ENCODE measurements around the gene TMEM132D. TPM values are rescaled to one million over a fixed set of nuclear protein-coding genes. Genes with fewer than 3 reads are reported as not detected.
"Not testable (repeated sequence)": the region's sequence is repeated elsewhere in the genome, so short reads cannot be mapped to it uniquely, and the experiment has no call there.

The TMEM132D gene
- total and polyA plus RNA-seq, 2 donors from 2014 or later, result 0.13 TPM; not detected in 1

DNA sequence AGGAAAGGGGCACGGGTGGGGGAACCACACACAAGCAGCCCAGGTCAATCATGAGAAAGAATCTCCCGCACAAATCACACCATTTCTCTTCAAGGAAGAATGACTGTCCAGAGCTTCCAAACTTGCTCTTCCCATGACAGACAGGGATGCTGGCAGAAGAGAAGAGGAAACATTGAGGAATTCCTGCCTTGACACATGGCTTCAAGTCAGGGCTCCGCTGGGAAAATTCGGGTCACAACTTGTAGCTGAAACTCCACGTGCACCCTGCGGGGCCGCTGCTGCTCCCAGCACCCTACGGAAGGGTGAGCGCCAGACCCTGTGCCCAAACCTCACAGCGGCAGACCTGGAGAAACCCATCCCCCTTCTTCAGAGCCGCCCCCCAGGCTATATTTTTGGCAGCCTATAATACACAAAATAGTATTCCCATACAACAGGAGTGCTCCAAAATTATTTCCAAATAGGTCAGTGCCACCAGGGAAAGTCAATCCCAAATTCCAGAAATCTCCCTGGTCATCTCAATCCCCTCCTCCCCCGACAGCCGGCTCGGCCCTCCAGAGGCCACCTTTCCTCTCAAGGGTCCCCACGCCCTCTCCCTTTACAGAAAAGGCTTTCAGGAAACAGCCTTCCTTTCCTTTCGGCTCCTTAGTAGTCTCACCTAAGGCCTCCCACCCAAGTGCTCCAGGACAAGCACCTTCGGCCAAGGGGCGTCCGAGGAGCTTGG is 1.3 kb downstream of the TMEM132D start:
- DNase-seq, result peak in 1 of 5 donors; percentile 15
- TF ChIP-seq, protein P1, sequence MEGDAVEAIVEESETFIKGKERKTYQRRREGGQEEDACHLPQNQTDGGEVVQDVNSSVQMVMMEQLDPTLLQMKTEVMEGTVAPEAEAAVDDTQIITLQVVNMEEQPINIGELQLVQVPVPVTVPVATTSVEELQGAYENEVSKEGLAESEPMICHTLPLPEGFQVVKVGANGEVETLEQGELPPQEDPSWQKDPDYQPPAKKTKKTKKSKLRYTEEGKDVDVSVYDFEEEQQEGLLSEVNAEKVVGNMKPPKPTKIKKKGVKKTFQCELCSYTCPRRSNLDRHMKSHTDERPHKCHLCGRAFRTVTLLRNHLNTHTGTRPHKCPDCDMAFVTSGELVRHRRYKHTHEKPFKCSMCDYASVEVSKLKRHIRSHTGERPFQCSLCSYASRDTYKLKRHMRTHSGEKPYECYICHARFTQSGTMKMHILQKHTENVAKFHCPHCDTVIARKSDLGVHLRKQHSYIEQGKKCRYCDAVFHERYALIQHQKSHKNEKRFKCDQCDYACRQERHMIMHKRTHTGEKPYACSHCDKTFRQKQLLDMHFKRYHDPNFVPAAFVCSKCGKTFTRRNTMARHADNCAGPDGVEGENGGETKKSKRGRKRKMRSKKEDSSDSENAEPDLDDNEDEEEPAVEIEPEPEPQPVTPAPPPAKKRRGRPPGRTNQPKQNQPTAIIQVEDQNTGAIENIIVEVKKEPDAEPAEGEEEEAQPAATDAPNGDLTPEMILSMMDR (IDR thresholded peaks at IDR 0.05; ENCODE audit: borderline replicate concordance, extremely low read depth, insufficient read depth), result no peak
- Histone ChIP-seq H3K9me3 (ENCODE audit: control insufficient read depth in 2 of 3, insufficient read depth in 1 of 3, low read length in 3 of 3) (no peaks in the 10 kb centered on the region), H3K4me1 (ENCODE audit: control insufficient read depth in 2 of 3, insufficient read depth in 2 of 3, low read depth in 1 of 3, low read length in 3 of 3) (no peaks in the 10 kb centered on the region), H3K27ac (ENCODE audit: low read depth in 2 of 2, low read length in 2 of 2) (no peak overlapping the region), H3K9ac (ENCODE audit: low read length in 3 of 3) (no peak overlapping the region), H3K36me3 (ENCODE audit: control insufficient read depth in 2 of 3, insufficient read depth in 3 of 3, low read length in 3 of 3) (no peaks in the 10 kb centered on the region), H3K27me3 (ENCODE audit: control insufficient read depth, insufficient read depth, low read length) (peaks cover 14% of the 10 kb centered on the region), H3K4me3 (ENCODE audit: low read length in 3 of 3) (no peak overlapping the region)
- intact Hi-C loops (cut with DNase I), result no loop called here
- FAIRE-seq, result no peak

- intact Hi-C loops (cut with DNase I), result no loop called here
- FAIRE-seq, result no peak
- no peaks in the 10 kb centered on the region for H3K4me1 ChIP-seq (ENCODE audit: control insufficient read depth in 2 of 3, insufficient read depth in 2 of 3, low read depth in 1 of 3, low read length in 3 of 3)
- DNase-seq, result no peak
- peaks cover 14% of the 10 kb centered on the region for H3K27me3 ChIP-seq (ENCODE audit: control insufficient read depth, insufficient read depth, low read length)
- H3K36me3 ChIP-seq (ENCODE audit: control insufficient read depth in 2 of 3, insufficient read depth in 3 of 3, low read length in 3 of 3), result no peaks in the 10 kb centered on the region
- H3K9me3 ChIP-seq (ENCODE audit: control insufficient read depth in 2 of 3, insufficient read depth in 1 of 3, low read length in 3 of 3), result no peaks in the 10 kb centered on the region
- no peak overlapping the region for H3K4me3 ChIP-seq (ENCODE audit: low read length in 3 of 3)
- TF ChIP-seq, protein P1 (IDR thresholded peaks at IDR 0.05; ENCODE audit: borderline replicate concordance, extremely low read depth, insufficient read depth), result no peak
- H3K9ac ChIP-seq (ENCODE audit: low read length in 3 of 3), result no peak overlapping the region
- H3K27ac ChIP-seq (ENCODE audit: low read depth in 2 of 2, low read length in 2 of 2), result no peak overlapping the region
Observed at GRCh38 chr12:129901254-129901653, 2.6 kb downstream of the TMEM132D start.

DNA sequence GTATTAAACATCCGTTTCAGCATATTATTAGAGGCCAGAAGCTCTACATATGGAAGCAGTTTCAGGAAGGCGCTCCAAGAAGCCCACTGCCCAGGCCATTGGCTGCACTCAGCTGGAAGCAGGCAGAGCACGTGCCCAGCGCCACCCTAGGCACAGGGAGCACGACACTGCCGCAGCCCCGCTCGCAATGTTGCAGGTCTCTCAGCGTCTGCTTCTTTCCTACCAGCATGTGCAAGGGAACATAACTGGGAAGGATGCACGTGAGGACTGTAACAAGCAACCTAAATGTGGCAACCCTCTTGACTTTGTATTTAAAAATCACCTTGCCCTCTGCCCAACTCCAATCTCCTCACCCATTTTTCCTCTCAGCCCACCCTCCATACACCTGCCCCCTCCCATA is 3.5 kb downstream of the TMEM132D start:
- TF ChIP-seq, protein P1 (IDR thresholded peaks at IDR 0.05; ENCODE audit: borderline replicate concordance, extremely low read depth, insufficient read depth), result no peak
- Histone ChIP-seq H3K4me1 (ENCODE audit: control insufficient read depth in 2 of 3, insufficient read depth in 2 of 3, low read depth in 1 of 3, low read length in 3 of 3) (no peaks in the 10 kb centered on the region), H3K27ac (ENCODE audit: low read depth in 2 of 2, low read length in 2 of 2) (no peak overlapping the region), H3K36me3 (ENCODE audit: control insufficient read depth in 2 of 3, insufficient read depth in 3 of 3, low read length in 3 of 3) (no peaks in the 10 kb centered on the region), H3K9me3 (ENCODE audit: control insufficient read depth in 2 of 3, insufficient read depth in 1 of 3, low read length in 3 of 3) (no peaks in the 10 kb centered on the region), H3K9ac (ENCODE audit: low read length in 3 of 3) (no peak overlapping the region), H3K4me3 (ENCODE audit: low read length in 3 of 3) (no peak overlapping the region), H3K27me3 (ENCODE audit: control insufficient read depth, insufficient read depth, low read length) (peaks cover 14% of the 10 kb centered on the region)
- intact Hi-C loops (cut with DNase I), result no loop called here
- FAIRE-seq (no peak), DNase-seq (no peak)

GRCh38 chr12:129899045-129899444 is 4.8 kb downstream of the TMEM132D start:
- H3K27me3 ChIP-seq (ENCODE audit: control insufficient read depth, insufficient read depth, low read length); intact Hi-C loops (cut with DNase I); H3K36me3 ChIP-seq (ENCODE audit: control insufficient read depth in 2 of 3, insufficient read depth in 3 of 3, low read length in 3 of 3); DNase-seq; H3K9ac ChIP-seq (ENCODE audit: low read length in 3 of 3); H3K4me1 ChIP-seq (ENCODE audit: control insufficient read depth in 2 of 3, insufficient read depth in 2 of 3, low read depth in 1 of 3, low read length in 3 of 3); FAIRE-seq; H3K4me3 ChIP-seq (ENCODE audit: low read length in 3 of 3); H3K27ac ChIP-seq (ENCODE audit: low read depth in 2 of 2, low read length in 2 of 2); H3K9me3 ChIP-seq (ENCODE audit: control insufficient read depth in 2 of 3, insufficient read depth in 1 of 3, low read length in 3 of 3): not testable (repeated sequence)

All from kidney (tissue), 14 donors.